ENCODE results near the gene PDE7B.

- TF ChIP-seq KLF1 (tag by site-specific recombination; IDR thresholded peaks at IDR 0.05): no peak
- TF ChIP-seq CTCF (tag by site-specific recombination; IDR thresholded peaks at IDR 0.05): no peak
- TF ChIP-seq HOXD13 (CRISPR knock-in tag; IDR thresholded peaks at IDR 0.05; ENCODE audit: borderline replicate concordance): no peak
- TF ChIP-seq ZNF560 (tag by site-specific recombination; IDR thresholded peaks at IDR 0.05; ENCODE audit: borderline replicate concordance): no peak
- no peak for TF ChIP-seq ZNF280C (tag by site-specific recombination; IDR thresholded peaks at IDR 0.05)
Measured at GRCh38 chr6:136186363-136186762, 334.9 kb downstream of the PDE7B start.

Measured in HEK293 (cell line).